ENCODE results near the gene HECW1.
A peak's percentile ranks its signal among the peaks of the same experiment; 100 is the strongest.
"Not testable (repeated sequence)": the region's sequence is repeated elsewhere in the genome, so short reads cannot be mapped to it uniquely, and the experiment has no call there.

HECW1 gene

DNA sequence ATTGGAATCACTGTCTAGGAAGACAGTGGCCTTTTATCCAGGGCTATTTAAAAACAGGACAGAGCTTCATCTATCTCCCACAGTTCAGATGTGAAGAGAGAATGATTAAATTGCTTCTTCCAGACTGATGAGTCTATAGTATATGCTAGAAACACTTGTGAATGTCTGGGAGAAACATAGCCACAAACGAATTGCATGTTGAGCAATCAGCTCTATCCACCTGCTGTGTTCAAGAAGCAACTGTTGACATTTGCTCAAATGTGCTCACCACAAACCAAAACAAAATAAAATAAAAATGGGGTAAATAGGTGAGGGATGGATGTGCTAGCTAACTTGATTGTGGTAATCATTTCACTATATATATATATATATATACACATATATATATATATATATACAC, 195.1 kb downstream of the HECW1 start:
- peak; percentile 41 for DNase-seq (ENCODE audit: low read depth, low spot score)

DNA sequence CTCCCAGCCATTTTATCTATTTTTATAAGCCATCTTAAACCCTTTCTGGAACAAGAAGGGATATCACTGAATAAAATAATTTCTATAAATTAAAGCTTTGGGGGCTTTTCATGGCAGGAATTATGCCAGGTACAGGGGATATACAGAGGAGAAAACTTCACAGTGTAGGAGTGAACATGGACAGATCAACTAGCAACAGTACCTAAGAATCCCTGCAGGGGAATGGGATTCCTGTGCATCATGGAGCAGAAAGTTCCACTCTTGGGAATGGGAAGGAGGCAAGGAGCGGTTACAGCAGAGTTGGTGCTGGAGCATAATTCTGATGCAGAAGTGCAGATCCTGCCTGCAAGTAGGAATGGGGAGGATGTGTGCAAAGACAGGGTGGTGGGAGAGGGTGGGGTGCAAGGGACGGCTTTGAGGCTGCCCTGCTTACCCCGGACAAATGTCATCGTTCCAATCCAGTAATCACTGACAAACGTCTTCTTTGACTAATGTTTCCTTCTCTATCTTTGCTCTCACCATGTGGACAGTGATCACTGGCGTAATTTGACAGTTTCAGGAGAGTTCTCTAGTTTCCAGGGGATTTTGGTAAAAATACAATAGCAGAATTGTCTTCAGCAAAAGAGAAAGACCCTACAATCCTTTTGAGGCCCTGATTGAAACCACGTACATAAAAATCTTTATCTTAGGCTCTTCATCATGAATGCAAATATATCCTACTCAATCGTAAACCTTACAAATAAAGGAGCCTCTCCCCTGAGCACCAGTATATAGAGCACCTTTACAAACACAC, 196.7 kb downstream of the HECW1 start:
- no peak for DNase-seq (ENCODE audit: low read depth, low spot score)

DNA sequence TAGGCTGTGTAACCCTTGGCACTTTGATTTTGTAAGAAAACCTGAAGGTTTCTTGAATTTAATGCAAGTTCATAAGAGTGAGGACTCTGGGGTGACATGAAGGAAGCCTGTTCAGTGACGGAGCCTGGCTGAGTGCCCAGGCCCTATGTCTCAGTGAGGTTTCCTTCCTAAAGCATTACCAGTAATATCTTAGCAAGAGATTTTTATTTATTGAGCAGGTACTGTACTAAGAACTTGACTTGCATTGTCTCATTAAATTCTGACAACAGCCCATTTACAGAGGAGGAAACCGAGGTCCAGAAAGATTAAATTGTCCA, 197.2 kb downstream of the HECW1 start:
- no peak for DNase-seq (ENCODE audit: low read depth, low spot score)

DNA sequence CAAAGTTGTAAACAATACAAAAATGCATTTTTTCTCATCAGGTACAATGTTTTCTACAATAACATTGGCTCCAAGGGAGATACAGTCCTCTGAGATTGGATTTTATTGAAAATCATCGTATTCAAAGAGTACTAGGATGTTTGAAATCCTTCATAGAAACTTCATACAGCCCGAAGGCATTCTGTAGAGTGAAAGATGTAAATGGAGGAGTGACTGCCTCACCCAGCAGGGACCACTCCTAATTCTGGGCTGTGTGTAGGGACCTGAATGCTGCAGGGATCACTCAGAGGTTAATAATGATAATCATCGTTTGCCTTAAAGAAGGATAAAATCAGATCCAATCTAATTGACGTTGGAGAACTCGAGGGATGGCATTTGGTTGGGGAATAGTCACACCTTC, 198.6 kb downstream of the HECW1 start:
- DNase-seq (ENCODE audit: low read depth, low spot score): no peak

DNA sequence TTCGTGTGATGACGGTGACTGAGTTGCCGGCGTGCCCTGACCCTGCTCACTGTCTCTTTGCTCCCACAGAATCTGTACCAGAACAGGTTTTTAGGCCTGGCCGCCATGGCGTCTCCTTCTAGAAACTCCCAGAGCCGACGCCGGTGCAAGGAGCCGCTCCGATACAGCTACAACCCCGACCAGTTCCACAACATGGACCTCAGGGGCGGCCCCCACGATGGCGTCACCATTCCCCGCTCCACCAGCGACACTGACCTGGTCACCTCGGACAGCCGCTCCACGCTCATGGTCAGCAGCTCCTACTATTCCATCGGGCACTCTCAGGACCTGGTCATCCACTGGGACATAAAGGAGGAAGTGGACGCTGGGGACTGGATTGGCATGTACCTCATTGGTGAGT, 199.2 kb downstream of the HECW1 start:
- DNase-seq (ENCODE audit: low read depth, low spot score): no peak

DNA sequence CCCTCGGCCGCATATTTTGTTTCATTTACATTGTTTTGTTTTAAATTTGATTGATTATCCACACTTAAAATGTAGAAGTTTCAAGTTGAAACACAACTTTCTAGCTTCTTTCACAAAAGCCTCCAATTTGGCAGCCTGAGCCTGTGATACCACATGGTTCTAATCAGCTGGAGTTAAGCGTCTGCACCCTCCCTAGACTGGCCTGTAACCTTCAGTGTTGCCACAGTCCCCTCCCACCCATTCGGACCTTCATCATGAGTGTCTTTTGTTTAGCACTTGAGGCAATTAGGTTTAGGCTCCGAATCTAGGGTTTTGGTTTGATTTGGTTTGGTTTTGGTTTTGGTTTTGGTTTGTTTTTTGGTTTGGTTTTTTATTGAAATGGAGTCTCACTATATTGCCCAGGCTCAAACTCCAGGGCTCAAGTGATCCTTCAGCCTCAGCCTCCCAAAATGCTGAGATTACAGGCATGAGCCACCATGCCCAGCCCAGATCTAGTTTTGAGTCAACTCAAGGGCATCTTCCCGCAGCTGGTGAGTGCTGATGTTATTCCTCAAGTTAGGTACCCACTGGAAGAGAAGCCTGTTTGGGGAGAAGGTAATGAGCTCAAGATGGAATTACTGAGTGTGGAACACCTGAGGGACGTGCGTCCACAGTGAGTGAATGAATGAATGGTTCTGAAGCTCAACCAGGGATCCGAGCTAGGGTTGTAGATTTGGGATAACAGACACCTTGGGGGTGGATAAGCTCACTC, 201.4 kb downstream of the HECW1 start:
- DNase-seq (ENCODE audit: low read depth, low spot score): no peak

DNA sequence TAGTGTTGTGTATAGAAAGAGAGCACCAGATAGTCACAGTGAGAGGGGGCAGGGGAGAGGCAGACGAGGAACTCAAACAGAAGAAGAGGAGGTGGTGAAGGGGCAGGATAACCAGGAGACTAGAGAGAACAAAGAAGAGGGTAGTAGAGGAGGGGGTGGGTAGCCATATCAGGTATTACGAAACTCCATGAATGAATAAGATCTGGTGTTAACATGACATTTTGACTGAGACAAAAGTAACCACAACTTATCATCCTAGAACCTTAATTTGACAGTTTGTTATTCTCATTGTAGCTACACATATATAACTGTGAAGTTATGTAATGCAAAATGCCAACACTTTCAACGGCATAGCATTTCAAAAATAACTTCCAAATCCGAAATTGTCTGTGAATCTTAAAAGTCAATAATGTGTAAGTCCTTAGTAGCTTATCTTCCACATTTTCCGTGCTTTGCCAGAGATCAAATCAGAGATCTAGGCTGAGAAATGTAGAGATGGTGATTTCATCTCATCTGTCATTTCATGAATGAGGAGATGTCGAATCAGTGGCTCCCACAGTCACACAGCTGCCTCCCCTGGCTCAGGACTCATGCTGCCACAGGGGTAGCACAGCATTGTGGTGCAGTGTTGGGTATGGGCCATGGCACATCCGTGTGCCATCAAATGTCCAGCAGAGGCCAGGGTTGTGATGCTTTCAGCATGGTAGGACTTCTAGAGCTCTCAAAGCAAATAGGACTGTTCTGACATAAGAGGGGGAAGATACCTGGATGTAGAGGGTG, 202.1 kb downstream of the HECW1 start:
- DNase-seq (ENCODE audit: low read depth, low spot score): no peak

DNA sequence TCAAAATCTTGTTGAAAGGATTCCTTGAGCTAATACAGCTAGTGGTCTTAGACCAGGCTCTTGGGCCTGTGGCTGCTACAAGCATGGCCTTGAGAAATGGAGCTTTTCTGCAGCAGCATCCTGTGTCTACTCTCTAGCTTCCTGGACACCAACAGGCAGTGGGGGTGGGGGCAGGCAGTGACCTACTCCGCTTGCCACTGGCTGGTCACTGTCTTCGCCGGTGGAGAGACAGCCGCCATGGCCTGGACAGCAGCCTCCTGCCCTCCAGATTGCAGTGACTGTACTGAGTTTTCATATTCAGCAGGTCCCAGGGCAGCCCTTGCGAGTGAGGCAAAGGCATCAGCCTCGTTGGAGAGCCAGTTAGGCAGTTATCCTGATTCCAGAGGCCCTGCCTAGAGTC, 204.6 kb downstream of the HECW1 start:
- DNase-seq (ENCODE audit: low read depth, low spot score): no peak

DNA sequence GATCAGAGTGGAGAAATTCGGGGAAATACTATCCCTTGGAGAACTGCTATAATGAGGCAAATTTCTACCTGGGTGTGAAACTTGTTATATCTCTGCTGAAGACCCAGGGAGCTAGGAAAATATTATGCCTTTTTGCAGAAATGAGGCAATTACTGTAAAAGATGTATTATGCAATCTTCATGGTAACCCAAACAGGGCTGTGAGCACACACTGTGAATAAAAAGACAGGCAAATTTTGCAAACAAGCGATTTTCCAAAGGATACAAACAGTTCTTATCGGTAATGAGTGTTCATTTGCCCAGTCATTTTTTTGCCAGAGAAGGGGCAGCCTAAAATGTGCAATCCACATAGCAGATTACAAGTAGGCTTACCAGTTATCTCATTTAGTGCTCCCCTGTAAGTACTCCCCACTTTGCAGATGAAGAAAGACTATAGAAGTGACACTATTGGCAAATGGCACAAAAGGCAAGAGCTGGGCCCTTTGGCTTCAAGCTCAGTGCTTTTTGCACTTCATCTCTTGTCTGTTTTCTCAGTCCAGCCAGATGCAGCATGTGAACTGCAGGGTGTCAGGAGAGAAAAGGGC, 205.8 kb downstream of the HECW1 start:
- no peak for DNase-seq (ENCODE audit: low read depth, low spot score)

DNA sequence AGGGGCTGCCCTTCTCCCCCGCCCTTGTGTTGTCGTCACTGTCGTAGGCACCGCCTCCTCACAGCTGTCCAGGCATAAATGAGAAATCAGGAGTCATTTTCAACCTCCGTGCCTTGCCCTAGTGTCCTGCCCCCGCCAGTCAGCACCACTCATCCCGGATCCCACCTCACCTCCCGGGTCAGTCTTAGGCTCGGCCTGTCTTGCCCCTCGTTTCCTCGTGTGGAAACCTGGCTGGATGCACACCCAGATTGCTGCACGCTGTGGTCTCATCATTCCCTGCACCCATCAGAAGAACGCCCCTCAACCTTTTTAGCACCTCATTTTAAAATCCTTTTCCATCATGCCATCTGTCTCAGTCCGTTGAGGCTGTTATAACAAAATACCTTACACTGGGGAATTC, 213.1 kb downstream of the HECW1 start:
- no peak for DNase-seq (ENCODE audit: low read depth, low spot score)

DNA sequence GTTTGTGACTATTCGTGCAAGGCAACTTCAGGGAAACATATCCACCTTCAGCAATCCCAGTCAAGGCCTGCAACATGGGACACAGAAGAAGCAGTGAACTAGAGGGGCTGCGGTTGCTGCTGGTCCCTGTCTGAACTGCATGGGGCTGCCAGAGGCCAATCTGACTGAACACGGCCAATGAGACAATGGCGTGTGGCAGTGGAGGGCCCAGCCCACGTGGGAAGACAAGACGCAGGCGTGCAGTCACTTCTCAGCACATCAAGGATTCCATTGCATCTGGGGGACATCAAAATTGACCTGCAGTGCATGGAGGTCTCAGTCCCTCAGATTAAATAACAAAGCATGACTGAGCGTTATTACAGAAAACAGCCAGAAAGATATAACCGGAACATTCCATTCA, 215.9 kb downstream of the HECW1 start:
- DNase-seq (ENCODE audit: low read depth, low spot score): no peak

DNA sequence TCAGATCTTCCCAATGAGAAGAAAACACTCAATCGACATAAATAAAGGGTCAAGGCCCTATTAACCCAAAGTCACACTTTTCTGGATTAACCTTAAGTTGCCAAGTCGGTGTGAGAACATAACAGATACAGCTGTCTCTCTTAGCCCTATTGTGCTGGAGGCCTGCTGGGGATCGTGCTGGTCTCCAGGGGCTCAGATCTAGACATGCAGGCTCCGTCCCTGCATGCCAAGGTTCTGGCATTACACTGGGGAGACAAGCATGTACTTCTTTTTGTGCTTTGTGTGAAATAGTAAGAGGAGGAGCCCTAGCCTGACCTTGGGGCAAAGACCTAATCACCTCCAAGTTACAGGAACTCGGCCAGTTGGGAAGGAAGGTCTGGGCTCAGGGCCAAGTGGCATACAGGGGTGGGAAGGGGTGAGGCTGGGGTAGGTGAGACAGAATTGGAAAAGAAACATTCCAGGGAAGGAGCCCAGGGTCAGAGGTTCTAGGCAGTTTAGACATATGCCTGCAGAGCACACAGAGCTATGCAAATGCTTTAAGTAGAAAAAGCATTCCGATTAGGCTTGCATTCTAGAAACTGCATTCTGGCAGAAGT, 216.4 kb downstream of the HECW1 start:
- no peak for DNase-seq (ENCODE audit: low read depth, low spot score)

DNA sequence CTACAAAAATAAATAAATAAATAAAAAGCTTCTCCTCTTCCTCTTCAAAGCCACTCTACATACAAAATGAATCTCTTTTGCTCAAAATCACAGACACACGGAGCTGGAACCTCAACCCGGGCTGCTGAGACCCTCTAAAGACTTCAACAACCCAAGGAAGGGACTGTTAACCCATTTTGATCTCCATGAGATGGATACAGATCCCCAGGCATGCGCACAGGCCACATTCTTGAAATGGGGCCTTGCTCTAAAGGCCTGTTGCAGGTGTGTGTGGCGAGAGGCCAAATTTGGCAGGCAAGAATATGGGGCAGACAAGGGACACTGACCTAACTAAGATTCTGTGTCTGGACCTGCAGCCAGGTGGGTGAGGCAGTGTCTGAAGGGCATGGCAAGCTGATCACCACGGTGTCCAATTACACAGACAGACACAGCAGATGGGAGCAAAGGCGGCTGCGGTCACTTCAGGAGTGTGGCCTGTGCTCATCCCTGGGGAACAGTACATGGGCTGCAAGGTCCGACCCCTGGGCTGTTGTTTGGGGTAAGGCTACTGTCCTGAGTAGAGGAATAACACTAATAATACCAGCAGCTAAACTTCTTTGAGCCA, 219.8 kb downstream of the HECW1 start:
- no peak for DNase-seq (ENCODE audit: low read depth, low spot score)

DNA sequence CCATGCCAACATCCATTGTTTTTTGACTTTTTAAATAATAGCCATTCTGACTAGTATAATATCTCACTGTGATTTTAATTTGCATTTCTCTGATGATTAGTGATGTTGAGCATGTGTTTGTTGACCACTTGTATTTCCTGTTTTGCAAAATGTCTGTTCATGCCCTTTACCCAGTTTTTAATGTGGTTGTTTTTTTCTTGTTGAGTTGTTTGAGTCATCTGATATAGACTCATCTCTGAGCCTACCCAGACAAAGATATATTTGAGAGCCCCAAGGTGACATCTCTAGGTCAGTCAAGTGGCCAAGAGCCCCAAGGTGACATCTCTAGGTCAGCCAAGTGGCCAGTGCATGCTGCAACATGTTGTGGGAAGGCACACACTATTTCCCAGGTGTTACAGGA, 224.7 kb downstream of the HECW1 start:
- DNase-seq (ENCODE audit: low read depth, low spot score): no peak

DNA sequence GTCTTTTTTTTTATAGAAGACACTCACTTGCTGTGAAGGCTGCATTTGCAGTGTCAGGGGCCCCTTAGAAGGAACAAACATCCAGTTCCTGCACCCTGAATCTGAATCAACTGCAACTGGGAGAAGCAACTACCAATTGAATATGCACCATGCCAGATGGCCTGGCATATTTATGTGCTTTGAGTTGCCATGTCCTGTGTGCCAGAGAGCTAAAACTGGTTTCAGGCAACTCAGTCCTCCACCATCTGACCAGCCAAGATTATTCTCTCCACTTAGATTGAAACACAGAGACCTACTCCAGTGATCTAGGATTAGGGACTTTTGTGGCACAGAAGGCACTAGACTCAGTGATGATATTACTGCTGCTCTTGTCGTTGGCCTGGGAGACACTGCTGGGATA, 225.4 kb downstream of the HECW1 start:
- no peak for DNase-seq (ENCODE audit: low read depth, low spot score)

DNA sequence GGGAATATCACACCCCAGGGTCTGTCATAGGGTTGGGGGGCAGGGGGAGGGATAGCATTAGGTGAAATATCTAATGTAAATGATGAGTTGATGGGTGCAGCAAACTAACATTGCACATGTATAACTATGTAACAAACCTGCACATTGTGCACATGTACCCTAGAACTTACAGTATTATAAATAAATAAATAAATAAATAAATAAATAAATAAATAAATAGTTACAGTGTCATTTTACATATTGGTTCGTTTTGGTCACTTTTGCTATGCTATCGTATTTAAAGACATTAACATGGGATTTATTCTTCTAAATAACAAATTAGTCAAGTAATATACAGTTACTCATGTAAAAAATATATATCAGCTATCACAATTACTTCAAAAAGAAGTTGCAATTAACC, 228.7 kb downstream of the HECW1 start:
- DNase-seq (ENCODE audit: low read depth, low spot score): no peak

DNA sequence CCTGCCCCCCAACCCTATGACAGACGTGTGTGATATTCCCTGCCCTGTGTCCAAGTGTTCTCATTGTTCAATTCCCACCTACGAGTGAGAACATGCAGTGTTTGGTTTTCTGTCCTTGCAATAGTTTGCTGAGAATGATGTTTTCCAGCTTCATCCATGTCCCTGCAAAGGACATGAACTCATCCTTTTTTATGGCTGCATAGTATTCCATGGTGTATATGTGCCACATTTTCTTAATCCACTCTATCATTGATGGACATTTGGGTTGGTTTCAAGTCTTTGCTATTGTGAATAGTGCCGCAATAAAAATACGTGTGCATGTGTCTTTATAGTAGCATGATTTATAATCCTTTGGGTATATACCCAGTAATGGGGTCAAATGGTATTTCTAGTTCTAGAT, 231.0 kb downstream of the HECW1 start:
- not testable (repeated sequence) for DNase-seq (ENCODE audit: low read depth, low spot score)

DNA sequence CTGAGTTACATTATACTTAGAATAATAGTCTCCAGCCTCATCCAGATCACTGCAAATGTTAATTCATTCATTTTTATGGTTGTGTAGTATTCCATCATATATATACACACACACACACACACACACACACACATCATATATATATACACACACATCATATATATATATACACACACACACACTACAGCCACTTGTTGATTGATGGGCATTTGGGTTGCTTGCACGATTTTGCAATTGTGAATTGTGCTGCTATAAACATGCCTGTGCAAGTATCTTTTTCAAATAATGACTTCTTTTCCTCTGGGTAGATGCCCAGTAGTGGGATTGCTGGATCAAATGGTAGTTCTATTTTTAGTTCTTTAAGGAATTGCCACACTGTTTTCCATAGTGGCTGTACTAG, 233.2 kb downstream of the HECW1 start:
- not testable (repeated sequence) for DNase-seq (ENCODE audit: low read depth, low spot score)

DNA sequence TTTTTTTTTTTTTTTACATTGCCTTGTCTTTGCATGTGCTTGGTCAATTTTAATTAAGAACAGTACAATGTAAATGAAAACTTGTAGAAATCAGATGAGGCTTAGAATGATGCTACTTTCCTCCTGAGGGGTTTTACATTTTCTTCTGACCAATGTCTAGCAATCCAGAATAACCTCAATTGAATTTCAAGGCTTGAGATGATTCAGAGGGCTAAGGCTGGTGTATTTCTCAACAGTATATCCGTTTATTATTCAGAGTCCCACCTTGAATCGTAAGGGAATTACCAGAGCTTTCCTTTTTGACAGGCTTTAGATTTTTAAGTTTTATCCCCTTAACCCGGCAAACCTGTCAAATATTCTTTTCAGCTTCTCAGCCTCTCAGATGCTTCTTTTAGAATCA, 239.2 kb downstream of the HECW1 start:
- no peak for DNase-seq (ENCODE audit: low read depth, low spot score)

DNA sequence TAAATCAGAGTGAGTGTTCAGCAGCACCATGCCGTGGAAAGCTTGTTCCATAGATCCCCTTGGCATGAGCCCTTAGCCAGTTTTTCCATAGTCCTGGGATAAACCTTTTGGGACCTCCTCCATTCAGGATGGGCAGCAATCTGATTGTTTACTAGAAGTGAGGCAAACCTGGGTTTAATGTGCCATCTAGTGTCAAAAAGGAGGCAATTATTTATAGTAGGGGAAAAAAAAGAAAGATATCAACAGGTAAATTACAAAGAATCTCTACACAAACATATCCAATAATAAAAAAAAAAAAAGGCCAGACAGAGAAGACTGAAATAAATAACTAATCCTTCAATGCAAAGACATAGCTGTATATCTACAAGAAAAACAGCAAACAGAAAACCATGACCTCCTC, 241.5 kb downstream of the HECW1 start:
- no peak for DNase-seq (ENCODE audit: low read depth, low spot score)

DNA sequence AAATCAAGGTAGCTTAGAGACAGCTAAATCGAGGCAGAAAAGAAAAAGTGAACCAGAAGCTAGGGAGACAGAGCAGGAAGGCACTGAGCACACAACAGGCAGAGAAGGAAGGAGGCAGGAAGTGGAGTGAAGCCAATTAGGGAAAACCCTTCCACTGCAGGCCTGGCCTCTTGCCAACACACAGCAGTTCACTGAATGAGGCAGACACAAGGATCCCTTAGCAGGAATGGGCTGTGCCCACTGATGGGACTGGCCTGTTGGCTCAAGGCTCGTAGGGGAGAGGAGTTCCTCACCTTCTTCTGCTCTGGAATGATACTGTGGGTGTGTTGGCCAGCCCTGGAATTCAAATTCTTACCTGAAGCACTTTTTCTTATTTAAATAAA, 250.2 kb downstream of the HECW1 start:
- DNase-seq (ENCODE audit: low read depth, low spot score): no peak
